H9 (cell line): Measurements from ENCODE around the gene SKP2. TPM values are rescaled to one million over a fixed set of nuclear protein-coding genes. Genes with fewer than 3 reads are reported as not detected.
A peak's percentile ranks its signal among the peaks of the same experiment; 100 is the strongest.

ENCODE experiments used
- DNase-seq: peaks from one replicate; pipeline ENCODE4 v3.0.0-alpha.2; 2017
- H2AFZ ChIP-seq: one replicate; pipeline ENCODE4 v1.6.1; 2013; ENCODE audit warnings: mild to moderate bottlenecking, low read length, control low read depth, moderate library complexity
- H2AK5ac ChIP-seq: 2 replicates; pipeline ENCODE4 v1.6.1; 2013; ENCODE audit warnings: low read length, control low read depth, mixed read lengths; ENCODE audit not compliant: insufficient read length
- H2BK120ac ChIP-seq: one replicate; pipeline ENCODE4 v1.6.1; 2013; ENCODE audit warnings: low read depth, mild to moderate bottlenecking, low read length, control low read depth, inconsistent platforms; ENCODE audit not compliant: poor library complexity, severe bottlenecking
- H2BK12ac ChIP-seq: 2 replicates; pipeline ENCODE4 v1.6.1; 2013; ENCODE audit warnings: low read length, control low read depth, mixed read lengths, low read depth; ENCODE audit not compliant: insufficient read length
- H2BK15ac ChIP-seq: 2 replicates; pipeline ENCODE4 v1.6.1; 2013; ENCODE audit warnings: low read depth, low read length, control low read depth
- H2BK20ac ChIP-seq: one replicate; pipeline ENCODE4 v1.6.1; 2013; ENCODE audit warnings: low read depth, mild to moderate bottlenecking, low read length, control low read depth, inconsistent platforms; ENCODE audit not compliant: poor library complexity, severe bottlenecking
- H2BK5ac ChIP-seq: 2 replicates; pipeline ENCODE4 v1.6.1; 2013; ENCODE audit warnings: low read length, control low read depth, mixed read lengths; ENCODE audit not compliant: insufficient read length
- H3K14ac ChIP-seq: 2 replicates; pipeline ENCODE4 v1.6.1; 2013; ENCODE audit warnings: low read length, control low read depth; ENCODE audit not compliant: insufficient read depth
- H3K18ac ChIP-seq: 2 replicates; pipeline ENCODE4 v1.6.1; 2013; ENCODE audit warnings: low read depth, mild to moderate bottlenecking, mixed read lengths, low read length, control low read depth; ENCODE audit not compliant: insufficient read length
- H3K23ac ChIP-seq: 2 replicates; pipeline ENCODE4 v1.6.1; 2013; ENCODE audit warnings: low read length, control low read depth, mixed read lengths, low read depth; ENCODE audit not compliant: insufficient read length
- H3K23me2 ChIP-seq: 2 replicates; pipeline ENCODE4 v1.6.1; 2013; ENCODE audit warnings: low read depth, mild to moderate bottlenecking, mixed read lengths, low read length, control low read depth; ENCODE audit not compliant: insufficient read length, poor library complexity, severe bottlenecking
- H3K27ac ChIP-seq: 2 replicates; pipeline ENCODE4 v1.5.1; 2013; ENCODE audit warnings: low read length, control low read depth, mixed read lengths, low read depth; ENCODE audit not compliant: insufficient read length
- H3K27me3 ChIP-seq: 2 replicates; pipeline ENCODE4 v1.6.1; 2013; ENCODE audit warnings: low read length, control low read depth, inconsistent platforms; ENCODE audit not compliant: insufficient read depth
- H3K4ac ChIP-seq: 2 replicates; pipeline ENCODE4 v1.6.1; 2013; ENCODE audit warnings: low read depth, mild to moderate bottlenecking, control low read depth, inconsistent platforms, low read length, moderate library complexity
- H3K4me1 ChIP-seq: 2 replicates; pipeline ENCODE4 v1.6.1; 2013; ENCODE audit warnings: low read length, control low read depth, inconsistent platforms; ENCODE audit not compliant: insufficient read depth
- H3K4me2 ChIP-seq: 2 replicates; pipeline ENCODE4 v1.6.1; 2013; ENCODE audit warnings: low read length, control low read depth, mixed read lengths; ENCODE audit not compliant: insufficient read length, insufficient read depth
- H3K56ac ChIP-seq: 2 replicates; pipeline ENCODE4 v1.6.1; 2013; ENCODE audit warnings: low read depth, mild to moderate bottlenecking, mixed read lengths, low read length, control low read depth; ENCODE audit not compliant: insufficient read length
- H3K79me1 ChIP-seq: 2 replicates; pipeline ENCODE4 v1.6.1; 2013; ENCODE audit warnings: low read depth, mild to moderate bottlenecking, moderate library complexity, low read length, control low read depth, inconsistent platforms; ENCODE audit not compliant: insufficient read depth, poor library complexity, severe bottlenecking
- H3K79me2 ChIP-seq: 2 replicates; pipeline ENCODE4 v1.6.1; 2013; ENCODE audit warnings: low read length, control low read depth, inconsistent platforms; ENCODE audit not compliant: insufficient read depth
- H3K9ac ChIP-seq: 2 replicates; pipeline ENCODE4 v1.6.1; 2013; ENCODE audit warnings: low read length, control low read depth, mixed read lengths; ENCODE audit not compliant: insufficient read length; ENCODE audit errors: extremely low read depth
- H3K9me3 ChIP-seq: one replicate; pipeline ENCODE4 v1.6.1; 2013; ENCODE audit warnings: low read depth, low read length, inconsistent platforms; ENCODE audit not compliant: control insufficient read depth
- H3T11ph ChIP-seq: one replicate; pipeline ENCODE4 v1.6.1; 2013; ENCODE audit warnings: mild to moderate bottlenecking, low read length, control low read depth, inconsistent platforms
- H4K20me1 ChIP-seq: one replicate; pipeline ENCODE4 v1.6.1; 2013; ENCODE audit not compliant: control insufficient read depth, insufficient read length, insufficient read depth
- H4K5ac ChIP-seq: 2 replicates; pipeline ENCODE4 v1.6.1; 2013; ENCODE audit warnings: low read depth, mild to moderate bottlenecking, mixed read lengths, low read length, control low read depth; ENCODE audit not compliant: insufficient read length
- H4K8ac ChIP-seq: replicated peaks from 2 replicates; pipeline ENCODE4 v1.6.1; 2013; ENCODE audit warnings: low read length, control low read depth, mixed read lengths, low read depth; ENCODE audit not compliant: insufficient read length
- H4K91ac ChIP-seq: 2 replicates; pipeline ENCODE4 v1.6.1; 2013; ENCODE audit warnings: low read depth, mild to moderate bottlenecking, moderate library complexity, mixed read lengths, low read length, control low read depth; ENCODE audit not compliant: insufficient read length
- H3K27ac Mint-ChIP-seq, 3 experiments: 2 replicates in 2 of 3; 3 replicates in 1 of 3; pipeline ENCODE4 v1.8.0; 2020 to 2021; ENCODE audit warnings: mixed read lengths in 3 of 3, mild to moderate bottlenecking in 1 of 3, moderate library complexity in 1 of 3
- H3K27me3 Mint-ChIP-seq: 2 replicates; pipeline ENCODE4 v1.8.0; 2021; ENCODE audit warnings: low read depth, mild to moderate bottlenecking, moderate library complexity, mixed read lengths
- H3K36me3 Mint-ChIP-seq, 3 experiments: 2 replicates in 2 of 3; 3 replicates in 1 of 3; pipeline ENCODE4 v1.8.0; 2020 to 2021; ENCODE audit warnings: low read depth in 3 of 3, mixed read lengths in 3 of 3; ENCODE audit not compliant: insufficient read depth in 1 of 3
- H3K4me1 Mint-ChIP-seq, 2 experiments: 2 replicates each; pipeline ENCODE4 v1.8.0; 2020; ENCODE audit warnings: mixed read lengths in 2 of 2
- H3K4me3 Mint-ChIP-seq, 2 experiments: 2 replicates in 1 of 2; 3 replicates in 1 of 2; pipeline ENCODE4 v1.8.0; 2020 to 2021; ENCODE audit warnings: mild to moderate bottlenecking in 2 of 2, mixed read lengths in 2 of 2, moderate library complexity in 1 of 2
- H3K9me3 Mint-ChIP-seq, 2 experiments: 2 replicates in 1 of 2; 3 replicates in 1 of 2; pipeline ENCODE4 v1.8.0; 2020; ENCODE audit warnings: mild to moderate bottlenecking in 2 of 2, mixed read lengths in 2 of 2, moderate library complexity in 1 of 2
- WGBS: extraction: QIAGEN DNeasy Blood & Tissue Kit; methylation state at CpG from one replicate; pipeline ENCODE4 v1.1.7; 2013; ENCODE audit warnings: missing lambda C conversion rate, low lambda C conversion rate, mixed read lengths; ENCODE audit not compliant: insufficient read length; ENCODE audit errors: extremely low coverage; 5-methylcytosine and 5-hydroxymethylcytosine counted together
- total RNA-seq: library from RNA; stranded (reverse); gene quantifications from 2 replicates; pipeline ENCODE4 v1.2.1, GENCODE V29; 2021
- TF ChIP-seq, protein P1 (sequence below): fragments of 200-600 bp; sonication (generic); conservative IDR thresholded peaks from 3 replicates; pipeline ENCODE4 v1.8.0; 2021; ENCODE audit warnings: antibody characterized with exemption, mild to moderate bottlenecking

SKP2 gene
- total RNA-seq, 1 experiment from 2014 or later, result 103 TPM

DNA sequence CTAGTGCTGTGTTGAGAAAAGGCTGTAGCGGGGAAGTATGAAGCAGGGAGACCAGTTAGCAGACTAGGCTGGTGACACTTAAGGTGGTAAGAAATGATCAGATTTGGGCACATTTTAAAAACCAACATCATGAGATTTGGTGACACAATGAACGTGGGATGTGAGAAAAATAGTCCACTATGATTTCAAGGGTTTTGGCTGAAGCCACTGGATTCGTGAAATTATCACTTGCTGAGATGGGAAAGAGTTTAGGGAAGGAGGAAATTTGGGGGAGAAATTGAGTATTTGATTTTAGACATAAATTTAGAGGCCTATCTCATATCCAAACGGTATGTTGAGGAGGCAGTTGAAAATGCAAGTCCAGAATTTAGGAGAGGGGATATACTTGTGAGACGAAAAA, 23.1 kb downstream of the SKP2 start:
- no peak overlapping the region for H3K4me2 ChIP-seq
- no peak overlapping the region for H3K56ac ChIP-seq
- H3K18ac ChIP-seq, result no peak overlapping the region
- no peaks in the 10 kb centered on the region for H4K20me1 ChIP-seq
- no peaks in the 10 kb centered on the region for H3K9me3 ChIP-seq
- TF ChIP-seq, protein P1, sequence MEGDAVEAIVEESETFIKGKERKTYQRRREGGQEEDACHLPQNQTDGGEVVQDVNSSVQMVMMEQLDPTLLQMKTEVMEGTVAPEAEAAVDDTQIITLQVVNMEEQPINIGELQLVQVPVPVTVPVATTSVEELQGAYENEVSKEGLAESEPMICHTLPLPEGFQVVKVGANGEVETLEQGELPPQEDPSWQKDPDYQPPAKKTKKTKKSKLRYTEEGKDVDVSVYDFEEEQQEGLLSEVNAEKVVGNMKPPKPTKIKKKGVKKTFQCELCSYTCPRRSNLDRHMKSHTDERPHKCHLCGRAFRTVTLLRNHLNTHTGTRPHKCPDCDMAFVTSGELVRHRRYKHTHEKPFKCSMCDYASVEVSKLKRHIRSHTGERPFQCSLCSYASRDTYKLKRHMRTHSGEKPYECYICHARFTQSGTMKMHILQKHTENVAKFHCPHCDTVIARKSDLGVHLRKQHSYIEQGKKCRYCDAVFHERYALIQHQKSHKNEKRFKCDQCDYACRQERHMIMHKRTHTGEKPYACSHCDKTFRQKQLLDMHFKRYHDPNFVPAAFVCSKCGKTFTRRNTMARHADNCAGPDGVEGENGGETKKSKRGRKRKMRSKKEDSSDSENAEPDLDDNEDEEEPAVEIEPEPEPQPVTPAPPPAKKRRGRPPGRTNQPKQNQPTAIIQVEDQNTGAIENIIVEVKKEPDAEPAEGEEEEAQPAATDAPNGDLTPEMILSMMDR, result no peak
- no peak overlapping the region for H3K14ac ChIP-seq
- H3K4me1 ChIP-seq, result no peaks in the 10 kb centered on the region
- H2AK5ac ChIP-seq, result no peak overlapping the region
- H3K4me3 Mint-ChIP-seq, result no peak overlapping the region
- no peak overlapping the region for H4K8ac ChIP-seq
- no peak overlapping the region for H3K27ac ChIP-seq
- no peak overlapping the region for H3T11ph ChIP-seq
- H3K27me3 ChIP-seq, result no peaks in the 10 kb centered on the region
- H2BK12ac ChIP-seq, result no peak overlapping the region
- no peaks in the 10 kb centered on the region for H3K23me2 ChIP-seq
- no peaks in the 10 kb centered on the region for H3K79me1 ChIP-seq
- H3K9me3 Mint-ChIP-seq, result no peaks in the 10 kb centered on the region
- no peak overlapping the region for H2BK20ac ChIP-seq
- no peak overlapping the region for H2BK120ac ChIP-seq
- no peak overlapping the region for H4K5ac ChIP-seq
- no peak overlapping the region for H2BK5ac ChIP-seq
- H3K27me3 Mint-ChIP-seq, result no peaks in the 10 kb centered on the region
- no peaks in the 10 kb centered on the region for H3K4me1 Mint-ChIP-seq
- H2AFZ ChIP-seq, result no peak overlapping the region
- H3K23ac ChIP-seq, result no peak overlapping the region
- no peak overlapping the region for H4K91ac ChIP-seq
- no peak overlapping the region for H3K4ac ChIP-seq
- peaks cover 21 to 89% (median 80%) of the 10 kb centered on the region in 3 experiments; a peak in 6 of 7 replicates for H3K36me3 Mint-ChIP-seq
- DNase-seq, result no peak
- WGBS, result no CpG with 5 or more reads among the region's 5 CpGs
- 0 out of 7 replicates have a peak overlapping the region, but pooled peaks of 1 of the 3 experiments have one; percentile 10 for H3K27ac Mint-ChIP-seq
- no peaks in the 10 kb centered on the region for H3K79me2 ChIP-seq
- no peak overlapping the region for H2BK15ac ChIP-seq
- H3K9ac ChIP-seq, result no peak overlapping the region
